ENCODE measurements around the gene CDX2.
"Not testable (repeated sequence)": the region's sequence is repeated elsewhere in the genome, so short reads cannot be mapped to it uniquely, and the experiment has no call there.

Gene CDX2, protein sequence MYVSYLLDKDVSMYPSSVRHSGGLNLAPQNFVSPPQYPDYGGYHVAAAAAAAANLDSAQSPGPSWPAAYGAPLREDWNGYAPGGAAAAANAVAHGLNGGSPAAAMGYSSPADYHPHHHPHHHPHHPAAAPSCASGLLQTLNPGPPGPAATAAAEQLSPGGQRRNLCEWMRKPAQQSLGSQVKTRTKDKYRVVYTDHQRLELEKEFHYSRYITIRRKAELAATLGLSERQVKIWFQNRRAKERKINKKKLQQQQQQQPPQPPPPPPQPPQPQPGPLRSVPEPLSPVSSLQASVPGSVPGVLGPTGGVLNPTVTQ

DNA sequence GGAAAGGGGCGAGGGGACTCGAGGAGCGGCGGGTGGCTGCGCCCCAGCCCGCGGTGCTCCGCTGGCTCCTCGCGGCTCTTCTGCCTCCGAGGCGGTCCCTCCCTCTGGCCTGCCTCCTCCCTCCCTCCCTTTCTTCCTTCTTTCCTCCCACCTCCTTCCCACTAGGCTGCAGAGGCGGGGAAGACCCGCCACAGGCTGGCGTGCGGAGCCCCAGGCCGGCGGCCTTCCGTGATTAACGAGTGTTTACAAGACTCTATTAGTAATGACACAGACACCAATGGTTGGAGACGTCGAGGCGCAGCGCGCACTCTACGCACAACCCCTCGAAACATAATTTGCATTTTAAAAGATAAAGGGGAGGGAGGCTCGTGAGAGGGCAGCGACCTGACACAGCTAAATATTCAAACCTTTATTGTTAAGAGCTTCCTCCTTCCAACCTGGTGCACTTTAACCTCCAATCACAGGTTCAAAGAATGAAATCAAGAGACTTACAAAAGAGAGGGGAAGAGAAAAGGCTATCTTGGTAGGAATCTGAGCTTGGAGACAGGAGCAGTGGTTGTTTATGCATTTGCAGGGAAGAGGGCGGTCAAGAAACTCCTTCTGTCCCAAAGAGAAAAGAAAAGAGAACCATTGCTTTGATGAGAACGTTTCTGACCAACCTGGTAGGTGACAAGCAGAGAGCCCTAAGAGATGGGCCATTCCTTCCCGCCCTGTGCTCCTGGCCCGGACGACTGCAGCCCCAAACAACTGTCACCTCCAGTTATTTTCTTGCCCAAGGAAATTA is at the start of gene CDX2:
Gene CDX2, minus strand, starts transcription at position 234 of the 784 bp plus-strand sequence. CDS start 309 bp downstream, outside the sequence.
- no peak for DNase-seq (ENCODE audit: low read depth in 2 of 3, low spot score in 1 of 3)

GRCh38 chr13:28014301-28014700 is 45.2 kb upstream of the CDX2 start:
- no peak for DNase-seq (ENCODE audit: low read depth in 2 of 3, low spot score in 1 of 3)

- no peak for DNase-seq (ENCODE audit: low read depth in 2 of 3, low spot score in 1 of 3)
Observed at GRCh38 chr13:28013482-28013881, 44.4 kb upstream of the CDX2 start.

- DNase-seq (ENCODE audit: low read depth in 2 of 3, low spot score in 1 of 3), result no peak
Observed at GRCh38 chr13:28012896-28013295, 43.8 kb upstream of the CDX2 start.

DNA sequence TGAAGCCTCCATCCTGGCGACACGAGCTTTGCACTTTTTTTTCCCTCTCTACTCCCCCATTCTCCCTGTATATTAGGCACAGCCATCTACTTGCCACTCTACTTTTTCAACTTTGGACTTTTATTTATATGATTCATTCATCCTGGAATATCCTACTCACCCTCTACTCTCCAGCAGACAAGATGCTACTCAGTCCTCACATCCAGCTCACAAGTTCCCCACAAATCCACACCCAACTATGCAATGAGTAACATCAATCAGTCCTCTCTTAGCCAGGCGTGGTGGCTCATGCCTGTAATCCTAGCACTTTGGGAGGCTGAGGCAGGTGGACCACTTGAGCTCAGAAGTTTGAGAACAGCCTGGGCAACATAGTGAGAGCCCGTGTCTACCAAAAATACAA is 43.3 kb upstream of the CDX2 start:
- no peak for DNase-seq (ENCODE audit: low read depth in 2 of 3, low spot score in 1 of 3)

GRCh38 chr13:28010046-28010445 is 40.9 kb upstream of the CDX2 start:
- DNase-seq (ENCODE audit: low read depth in 2 of 3, low spot score in 1 of 3), result no peak

- DNase-seq (ENCODE audit: low read depth in 2 of 3, low spot score in 1 of 3), result not testable (repeated sequence)
Observed at GRCh38 chr13:28005016-28005415, 35.9 kb upstream of the CDX2 start.

GRCh38 chr13:28002886-28003698 is 34.0 kb upstream of the CDX2 start:
- no peak for DNase-seq (ENCODE audit: low read depth in 2 of 3, low spot score in 1 of 3)

GRCh38 chr13:28001837-28002473 is 32.8 kb upstream of the CDX2 start:
- no peak for DNase-seq (ENCODE audit: low read depth in 2 of 3, low spot score in 1 of 3)

DNA sequence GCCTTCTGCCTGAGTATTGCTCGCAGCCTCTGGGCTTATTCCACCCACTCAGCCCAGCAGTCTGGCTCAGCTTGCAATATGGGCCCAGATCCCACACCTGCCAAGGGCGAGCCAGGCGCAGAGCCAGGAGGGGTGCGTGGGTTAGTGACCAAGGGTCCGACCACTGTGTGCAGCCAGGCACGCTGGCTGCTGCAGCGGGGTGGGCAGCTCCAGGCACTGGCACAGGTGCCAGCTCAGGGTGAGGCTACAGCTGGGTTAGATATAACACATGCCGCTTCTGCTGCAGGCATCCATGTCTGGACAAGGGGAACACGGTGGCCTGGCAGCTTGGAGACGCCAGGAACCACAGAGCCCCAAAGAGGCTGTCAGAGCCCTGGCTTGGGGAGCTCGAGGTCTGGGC is 31.9 kb upstream of the CDX2 start:
- DNase-seq (ENCODE audit: low read depth in 2 of 3, low spot score in 1 of 3), result no peak

DNA sequence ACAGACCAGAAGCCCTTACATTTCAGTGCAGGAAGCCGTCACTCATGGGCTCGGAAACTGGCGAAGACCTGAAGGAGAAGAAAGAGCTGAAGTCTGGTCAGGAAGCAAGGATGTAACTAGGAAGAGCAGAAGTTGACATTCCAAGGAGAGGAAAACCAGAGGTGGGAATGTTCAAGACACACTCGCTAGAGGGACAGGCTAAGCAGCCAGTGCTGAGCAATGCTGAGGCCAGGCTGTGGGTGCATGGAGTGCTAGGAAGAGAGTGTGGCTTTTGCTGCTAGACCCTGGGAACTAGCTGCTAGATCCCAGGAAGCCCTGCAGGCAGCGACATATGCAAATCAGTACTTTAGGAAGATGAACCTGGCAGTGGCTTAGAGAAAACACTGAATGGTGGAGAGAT is 31.5 kb upstream of the CDX2 start:
- DNase-seq (ENCODE audit: low read depth in 2 of 3, low spot score in 1 of 3), result no peak

GRCh38 chr13:27997904-27998522 is 28.9 kb upstream of the CDX2 start:
- DNase-seq (ENCODE audit: low read depth in 2 of 3, low spot score in 1 of 3), result peak in 1 of 3 donors; percentile 12

DNA sequence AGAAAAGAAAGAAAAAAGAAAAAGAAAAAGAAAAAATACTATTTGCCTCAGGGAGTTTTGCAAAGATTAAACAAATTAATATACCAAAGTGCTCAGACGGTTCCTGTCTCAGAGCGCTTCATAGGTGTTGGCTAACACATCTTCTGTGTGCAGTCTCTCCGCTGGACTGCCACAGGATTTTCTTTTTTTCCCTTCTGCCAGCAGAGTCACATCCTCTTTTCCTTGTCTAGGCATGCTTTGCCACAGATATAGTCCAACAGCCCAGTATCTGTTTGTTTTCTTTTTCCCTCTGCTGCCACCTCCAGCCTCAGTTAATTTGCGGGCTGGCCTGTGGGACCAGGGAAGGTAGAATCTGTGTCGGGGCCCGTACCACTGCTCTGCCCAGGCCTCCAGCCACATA is 22.8 kb upstream of the CDX2 start:
- DNase-seq (ENCODE audit: low read depth in 2 of 3, low spot score in 1 of 3), result no peak

- DNase-seq (ENCODE audit: low read depth in 2 of 3, low spot score in 1 of 3), result no peak
Observed at GRCh38 chr13:27988520-27988919, 19.4 kb upstream of the CDX2 start, which contains the start of gene URAD. TSS of gene URAD (minus strand) at chr13:27988693. CDS start at chr13:27988637, 56 bp downstream.

GRCh38 chr13:27985600-27985999 is 16.5 kb upstream of the CDX2 start:
- DNase-seq (ENCODE audit: low read depth in 2 of 3, low spot score in 1 of 3), result no peak

DNA sequence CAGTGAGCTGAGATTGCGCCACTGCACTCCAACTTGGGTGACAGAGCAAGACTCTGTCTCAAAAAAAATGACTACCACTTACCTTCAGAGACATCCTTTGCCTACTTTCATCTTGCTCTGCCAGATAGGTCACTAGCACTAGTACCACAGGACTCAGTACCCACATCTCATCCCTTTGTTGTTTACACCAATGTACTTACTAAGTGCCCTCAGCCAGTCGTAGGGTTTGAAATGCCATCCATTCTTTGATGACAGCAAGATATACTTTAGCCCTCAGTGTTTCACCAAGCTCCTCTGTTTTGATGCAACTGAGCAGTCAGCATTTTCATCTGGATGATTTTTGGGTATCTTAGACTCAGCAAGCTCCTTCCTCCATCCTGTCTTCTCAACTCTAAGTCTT is 13.2 kb upstream of the CDX2 start:
- DNase-seq (ENCODE audit: low read depth in 2 of 3, low spot score in 1 of 3), result no peak

- no peak for DNase-seq (ENCODE audit: low read depth in 2 of 3, low spot score in 1 of 3)
Observed at GRCh38 chr13:27981006-27981708, 12.0 kb upstream of the CDX2 start.

DNA sequence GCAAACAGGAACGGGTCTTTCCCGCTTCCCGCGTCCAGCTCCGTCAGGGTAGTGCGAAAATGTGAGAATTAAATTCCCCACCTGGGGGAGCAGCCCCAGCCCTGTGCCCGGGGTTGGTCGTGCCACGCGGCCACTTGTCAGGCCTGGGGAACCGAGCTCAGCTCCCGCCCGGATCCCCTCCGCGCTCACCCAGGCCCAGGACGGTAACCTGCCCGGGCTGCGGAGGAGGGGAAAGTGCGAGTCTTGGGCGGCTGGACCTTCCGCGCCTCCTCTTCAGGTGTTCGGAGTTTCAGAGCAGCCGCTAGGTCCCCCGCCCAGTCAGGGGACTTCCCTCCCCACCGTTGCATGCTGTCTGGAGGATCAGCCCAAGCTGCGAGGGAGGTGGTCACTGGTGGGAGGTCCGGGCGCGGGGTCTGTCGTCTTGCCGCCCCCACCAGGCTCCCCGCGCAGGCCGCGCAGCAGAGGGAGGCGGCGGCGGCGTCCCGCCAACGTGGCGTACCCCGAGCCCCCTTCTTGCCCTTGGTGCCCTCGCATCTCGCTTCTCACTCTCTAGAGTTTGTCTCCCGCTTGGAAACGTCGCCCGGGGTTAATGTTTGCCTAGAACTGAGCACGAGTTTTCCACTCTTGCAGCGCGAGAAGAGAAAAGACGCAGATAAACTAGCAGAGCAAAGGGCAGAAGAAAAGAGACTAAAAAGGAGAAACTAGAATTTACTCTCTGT is 11.3 kb upstream of the CDX2 start:
- DNase-seq (ENCODE audit: low read depth in 2 of 3, low spot score in 1 of 3), result no peak

GRCh38 chr13:27979765-27980279 is 10.7 kb upstream of the CDX2 start:
- DNase-seq (ENCODE audit: low read depth in 2 of 3, low spot score in 1 of 3), result no peak
